Testis (tissue), 2 donors: ENCODE measurements around the gene SEC14L1.

Experiments
- POLR2A ChIP-seq: fragments of 450-650 bp; IDR thresholded peaks from one replicate; pipeline ENCODE4 v1.6.1; 2017; ENCODE audit warnings: antibody characterized with exemption, mild to moderate bottlenecking, moderate library complexity
- TF ChIP-seq, protein P1 (sequence below), 3 experiments: fragments of 450-650 bp in 2 of 3; fragments of 200-600 bp in 1 of 3; sonication (generic) in 1 of 3; IDR thresholded peaks; one replicate each; pipeline ENCODE4 v1.5.1; 2016 to 2019; ENCODE audit warnings: antibody characterized with exemption in 3 of 3, mild to moderate bottlenecking in 2 of 3, moderate library complexity in 1 of 3

- TF ChIP-seq, protein P1, sequence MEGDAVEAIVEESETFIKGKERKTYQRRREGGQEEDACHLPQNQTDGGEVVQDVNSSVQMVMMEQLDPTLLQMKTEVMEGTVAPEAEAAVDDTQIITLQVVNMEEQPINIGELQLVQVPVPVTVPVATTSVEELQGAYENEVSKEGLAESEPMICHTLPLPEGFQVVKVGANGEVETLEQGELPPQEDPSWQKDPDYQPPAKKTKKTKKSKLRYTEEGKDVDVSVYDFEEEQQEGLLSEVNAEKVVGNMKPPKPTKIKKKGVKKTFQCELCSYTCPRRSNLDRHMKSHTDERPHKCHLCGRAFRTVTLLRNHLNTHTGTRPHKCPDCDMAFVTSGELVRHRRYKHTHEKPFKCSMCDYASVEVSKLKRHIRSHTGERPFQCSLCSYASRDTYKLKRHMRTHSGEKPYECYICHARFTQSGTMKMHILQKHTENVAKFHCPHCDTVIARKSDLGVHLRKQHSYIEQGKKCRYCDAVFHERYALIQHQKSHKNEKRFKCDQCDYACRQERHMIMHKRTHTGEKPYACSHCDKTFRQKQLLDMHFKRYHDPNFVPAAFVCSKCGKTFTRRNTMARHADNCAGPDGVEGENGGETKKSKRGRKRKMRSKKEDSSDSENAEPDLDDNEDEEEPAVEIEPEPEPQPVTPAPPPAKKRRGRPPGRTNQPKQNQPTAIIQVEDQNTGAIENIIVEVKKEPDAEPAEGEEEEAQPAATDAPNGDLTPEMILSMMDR (IDR thresholded peaks at IDR 0.05), result no peak
- TF ChIP-seq POLR2A, result no peak
Measured at GRCh38 chr17:77257169-77257568, 116.4 kb downstream of the SEC14L1 start.
